Adrenal gland (tissue), 12 donors: ENCODE results near the gene NDEL1. TPM values are rescaled to one million over a fixed set of nuclear protein-coding genes. Genes with fewer than 3 reads are reported as not detected.
A peak's percentile ranks its signal among the peaks of the same experiment; 100 is the strongest.

Experiments used
- DNase-seq, 7 donors: peaks; one replicate each; pipeline ENCODE4 v3.0.0-alpha.2; 2019 to 2020
- H3K27ac ChIP-seq, 5 donors: fragments of 200-600 bp; sonication (generic) in 4 of 5; 1 replicate in 3 of 5; 2 replicates in 2 of 5; pipeline versions ENCODE4 v1.5.1 to v1.8.0; 2016 to 2020; ENCODE audit warnings: mild to moderate bottlenecking in 1 of 5
- H3K27me3 ChIP-seq: fragments of 200-600 bp; 2 replicates; pipeline ENCODE4 v1.8.0; 2021
- H3K36me3 ChIP-seq, 2 donors: fragments of 200-600 bp; replicated peaks in 1 of 2; 1 replicate in 1 of 2; 2 replicates in 1 of 2; pipeline versions ENCODE4 v1.5.1 to v1.8.0; 2018 to 2022
- H3K4me1 ChIP-seq, 2 donors: fragments of 200-600 bp; replicated peaks in 1 of 2; 1 replicate in 1 of 2; 2 replicates in 1 of 2; pipeline versions ENCODE4 v1.5.1 to v1.8.0; 2018 to 2021
- H3K4me3 ChIP-seq, 4 donors: fragments of 200-600 bp; sonication (generic) in 3 of 4; one replicate each; pipeline ENCODE4 v1.5.1; 2016 to 2018
- H3K9me3 ChIP-seq, 3 donors: fragments of 200-600 bp; sonication (generic) in 1 of 3; replicated peaks in 1 of 3; 1 replicate in 2 of 3; 2 replicates in 1 of 3; pipeline versions ENCODE4 v1.5.1 to v1.8.0; 2016 to 2021
- CTCF ChIP-seq, 6 experiments: fragments of 450-650 bp in 4 of 6; fragments of 200-600 bp in 2 of 6; sonication (generic) in 1 of 6; IDR thresholded peaks; 1 replicate in 5 of 6; 2 replicates in 1 of 6; pipeline versions ENCODE4 v1.5.1 to v1.8.0; 2016 to 2021; ENCODE audit warnings: antibody characterized with exemption in 6 of 6, mild to moderate bottlenecking in 2 of 6, moderate library complexity in 1 of 6
- POLR2A ChIP-seq, 2 donors: fragments of 450-650 bp; IDR thresholded peaks; one replicate each; pipeline ENCODE4 v1.6.1; 2017; ENCODE audit warnings: antibody characterized with exemption in 2 of 2, mild to moderate bottlenecking in 2 of 2, moderate library complexity in 1 of 2
- WGBS, 4 donors: extraction: QIAGEN DNeasy Blood & Tissue Kit in 2 of 4; methylation state at CpG; one replicate each; pipeline versions ENCODE4 v1.1.5 to v1.1.7; 2013 to 2017; 5-methylcytosine and 5-hydroxymethylcytosine counted together
- intact Hi-C, 2 donors: fragments of 100-400 bp; cut with DNase I; formaldehyde crosslinking; loops; one replicate each; pipeline versions ENCODE4 v1.14.1 to v1.15.0; 2022 to 2023
- polyA plus RNA-seq, 3 donors: library from polyadenylated mRNA; stranded (reverse); fragments of 200-250 nt in 2 of 3; fragments of 350-450 nt in 1 of 3; fragmentation: Illumina TruSeq in 1 of 3; extraction: RNeasy Lipid Tissue Mini Kit (QIAGEN cat#74804) in 1 of 3; gene quantifications; one replicate each; pipeline ENCODE4 v1.2.3, GENCODE V29; 2013 to 2014
- total RNA-seq, 9 donors: library from RNA; depleted of rRNA in 4 of 9; stranded (reverse); fragments of >200 nt in 4 of 9; fragments of 120-200 nt in 1 of 9; fragmentation: NEBNext Ultra II Directional in 1 of 9; extraction: Animal tissue kit (Norgen Biotek cat#: 25700) in 1 of 9; gene quantifications; one replicate each; pipeline versions ENCODE4 v1.1.0 to v1.2.4, GENCODE V29; 2013 to 2023
- donor health status: healthy with polysubstance abuse.
- donor health status: Bipolar disorder and iron deficiency.
- donor health status: DM: yes; HTN: yes; CAD: no.
- donor health status: DM: no; HTN: no; CAD: no.
- donor health status: DM: no; HTN: no; CAD: no.
- donor health status: DM: yes; HTN: yes; CAD: no.

The NDEL1 gene
- total and polyA plus RNA-seq, 12 donors, result 21.9 to 265 (median 47.0) TPM

GRCh38 chr17:8477715-8478441 is 42.2 kb downstream of the NDEL1 start:
- no peak overlapping the region for H3K27ac ChIP-seq
- no peaks in the 10 kb centered on the region for H3K9me3 ChIP-seq
- intact Hi-C loops, result loop anchor here in 1 of 2 donors (10.0 kb wide), 1 partner anchor 267 kb away; the partner anchor contains the start of gene CCDC42
- peak in 1 of 7 donors; percentile 49 for DNase-seq
- no peaks in the 10 kb centered on the region for H3K27me3 ChIP-seq
- H3K4me3 ChIP-seq, result no peak overlapping the region
- H3K36me3 ChIP-seq, result peaks cover 0 to 71% of the 10 kb centered on the region in 2 donors
- peaks cover 11 to 16% of the 10 kb centered on the region in 2 donors for H3K4me1 ChIP-seq
- WGBS, 4 donors, result 92 to 94% (median 93%) methylated on average over 22 of the region's 22 CpGs
- TF ChIP-seq CTCF (IDR thresholded peaks at IDR 0.05) (no peak), POLR2A (IDR thresholded peaks at IDR 0.05) (no peak)

- Histone ChIP-seq H3K36me3 (peaks cover 0 to 65% of the 10 kb centered on the region in 2 donors), H3K4me3 (no peak overlapping the region), H3K4me1 (peaks cover 11 to 16% of the 10 kb centered on the region in 2 donors), H3K9me3 (no peaks in the 10 kb centered on the region), H3K27ac (peak overlapping the region in 4 of 5 donors; percentile 25 to 81 (median 58)), H3K27me3 (no peaks in the 10 kb centered on the region)
- intact Hi-C loops, result loop anchor here in 1 of 2 donors (10.0 kb wide), 1 partner anchor 265 kb away; the partner anchor contains the start of gene CCDC42
- peak in 6 of 7 donors; percentile 57 to 84 (median 74) for DNase-seq
- TF ChIP-seq POLR2A (IDR thresholded peaks at IDR 0.05), result no peak
- TF ChIP-seq CTCF (IDR thresholded peaks at IDR 0.05), result no peak
- 35 to 55% (median 45%) methylated on average over 11 of the region's 11 CpGs for WGBS, 4 donors
Observed at GRCh38 chr17:8479431-8479947, 43.8 kb downstream of the NDEL1 start.

GRCh38 chr17:8480011-8480976 is 44.6 kb downstream of the NDEL1 start:
- no peaks in the 10 kb centered on the region for H3K27me3 ChIP-seq
- intact Hi-C loops, result no loop called here
- peaks cover 11 to 16% of the 10 kb centered on the region in 2 donors for H3K4me1 ChIP-seq
- peak overlapping the region in 4 of 5 donors; percentile 25 to 81 (median 58) for H3K27ac ChIP-seq
- 64 to 86% (median 71%) methylated on average over 21 to 33 of the region's 33 CpGs for WGBS, 4 donors
- peak in 6 of 7 donors; percentile 37 to 68 (median 60) for DNase-seq
- no peaks in the 10 kb centered on the region for H3K9me3 ChIP-seq
- peaks cover 0 to 57% of the 10 kb centered on the region in 2 donors for H3K36me3 ChIP-seq
- TF ChIP-seq CTCF (IDR thresholded peaks at IDR 0.05) (no peak), POLR2A (IDR thresholded peaks at IDR 0.05) (no peak)
- no peak overlapping the region for H3K4me3 ChIP-seq
